MM.1S (cell line): ENCODE data around the gene TMC4.

ENCODE experiments used
- DNase-seq: peaks from one replicate; pipeline ENCODE4 v3.0.0-alpha.2; 2015
- H2AFZ ChIP-seq: fragments of 300-600 bp; sonication (generic); 2 replicates; pipeline ENCODE4 v1.6.0; 2016; ENCODE audit warnings: antibody characterized with exemption, low read length
- H3F3A ChIP-seq: fragments of 300-600 bp; sonication (generic); 2 replicates; pipeline ENCODE4 v1.6.1; 2016; ENCODE audit warnings: mild to moderate bottlenecking, antibody characterized with exemption, low read length, moderate library complexity, mixed read lengths; ENCODE audit not compliant: insufficient read depth
- H3K27ac ChIP-seq: fragments of 300-600 bp; sonication (generic); 2 replicates; pipeline ENCODE4 v1.5.1; 2016; ENCODE audit warnings: mild to moderate bottlenecking, low read length
- H3K27me3 ChIP-seq: fragments of 300-600 bp; sonication (generic); replicated peaks from 2 replicates; pipeline ENCODE4 v1.6.0; 2016; ENCODE audit warnings: low read length; ENCODE audit not compliant: insufficient read depth
- H3K36me3 ChIP-seq: fragments of 300-600 bp; sonication (generic); replicated peaks from 2 replicates; pipeline ENCODE4 v1.6.1; 2016; ENCODE audit warnings: mild to moderate bottlenecking, low read length, mixed read lengths; ENCODE audit not compliant: insufficient read depth
- H3K4me1 ChIP-seq: fragments of 300-600 bp; sonication (generic); 2 replicates; pipeline ENCODE4 v1.6.1; 2016; ENCODE audit warnings: low read length, mixed read lengths
- H3K4me2 ChIP-seq: fragments of 300-600 bp; sonication (generic); 2 replicates; pipeline ENCODE4 v1.6.0; 2016; ENCODE audit warnings: low read depth, low read length
- H3K4me3 ChIP-seq: fragments of 300-600 bp; sonication (generic); 2 replicates; pipeline ENCODE4 v1.5.1; 2016; ENCODE audit warnings: low read length, mixed read lengths
- H3K79me2 ChIP-seq: fragments of 300-600 bp; sonication (generic); 2 replicates; pipeline ENCODE4 v1.6.1; 2016; ENCODE audit warnings: mixed run types, low read length, mixed read lengths
- H3K9ac ChIP-seq: fragments of 300-600 bp; sonication (generic); 2 replicates; pipeline ENCODE4 v1.6.1; 2016; ENCODE audit warnings: low read length, mixed read lengths
- H3K9me2 ChIP-seq: fragments of 300-600 bp; sonication (generic); replicated peaks from 2 replicates; pipeline ENCODE4 v1.6.1; 2016; ENCODE audit warnings: mild to moderate bottlenecking, low read length, mixed read lengths; ENCODE audit not compliant: insufficient read depth
- H3K9me3 ChIP-seq: fragments of 300-600 bp; sonication (generic); replicated peaks from 2 replicates; pipeline ENCODE4 v1.6.1; 2016; ENCODE audit warnings: mild to moderate bottlenecking, low read length, mixed read lengths; ENCODE audit not compliant: insufficient read depth
- H4K20me1 ChIP-seq: fragments of 300-600 bp; sonication (generic); 2 replicates; pipeline ENCODE4 v1.6.1; 2016; ENCODE audit warnings: mild to moderate bottlenecking, low read length, moderate library complexity, mixed read lengths; ENCODE audit not compliant: insufficient read depth
- EZH2 ChIP-seq: fragments of 300-600 bp; sonication (generic); optimal IDR thresholded peaks from 2 replicates; pipeline ENCODE3; 2017; ENCODE audit warnings: low read depth, mild to moderate bottlenecking, antibody characterized with exemption, low read length, mixed read lengths
- EZH2phosphoT487 ChIP-seq: fragments of 300-600 bp; sonication (generic); IDR thresholded peaks from 2 replicates; pipeline ENCODE4 v1.6.1; 2018; ENCODE audit warnings: antibody characterized with exemption, low read length
- TF ChIP-seq, protein P1 (sequence below): fragments of 300-600 bp; sonication (generic); IDR thresholded peaks from 2 replicates; pipeline ENCODE4 v1.5.1; 2016; ENCODE audit warnings: antibody characterized with exemption, low read length, mixed read lengths

TMC4 gene

DNA sequence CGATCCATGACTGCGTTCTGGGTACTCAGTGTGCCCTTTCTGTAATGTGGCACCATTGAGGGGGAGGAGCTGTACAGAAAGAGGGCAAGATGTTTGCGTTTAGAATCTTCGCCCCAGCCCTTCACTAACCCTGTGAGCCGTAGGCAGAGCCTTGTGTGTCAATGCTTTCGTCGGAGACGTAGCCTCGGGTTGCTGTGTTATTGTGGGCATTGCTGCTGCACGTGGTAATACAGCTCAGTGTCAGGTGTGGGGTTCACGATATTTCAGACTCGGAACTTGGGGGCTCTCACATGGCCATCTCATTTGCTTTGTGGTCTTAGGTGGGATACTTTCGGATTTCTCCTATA, 33.8 kb upstream of the TMC4 start:
- Histone ChIP-seq H3K36me3 (peaks cover 45% of the 10 kb centered on the region), H4K20me1 (peaks cover 81% of the 10 kb centered on the region), H3K27ac (no peak overlapping the region), H3K9ac (no peak overlapping the region), H3K79me2 (peaks cover 54% of the 10 kb centered on the region), H3K27me3 (no peaks in the 10 kb centered on the region), H3F3A (peaks cover 84% of the 10 kb centered on the region), H3K4me1 (peaks cover 32% of the 10 kb centered on the region), H3K9me3 (no peaks in the 10 kb centered on the region), H3K9me2 (no peaks in the 10 kb centered on the region), H3K4me2 (no peak overlapping the region), H3K4me3 (no peak overlapping the region), H2AFZ (no peak overlapping the region)
- TF ChIP-seq EZH2: no peak
- TF ChIP-seq EZH2phosphoT487: no peak
- TF ChIP-seq, protein P1, sequence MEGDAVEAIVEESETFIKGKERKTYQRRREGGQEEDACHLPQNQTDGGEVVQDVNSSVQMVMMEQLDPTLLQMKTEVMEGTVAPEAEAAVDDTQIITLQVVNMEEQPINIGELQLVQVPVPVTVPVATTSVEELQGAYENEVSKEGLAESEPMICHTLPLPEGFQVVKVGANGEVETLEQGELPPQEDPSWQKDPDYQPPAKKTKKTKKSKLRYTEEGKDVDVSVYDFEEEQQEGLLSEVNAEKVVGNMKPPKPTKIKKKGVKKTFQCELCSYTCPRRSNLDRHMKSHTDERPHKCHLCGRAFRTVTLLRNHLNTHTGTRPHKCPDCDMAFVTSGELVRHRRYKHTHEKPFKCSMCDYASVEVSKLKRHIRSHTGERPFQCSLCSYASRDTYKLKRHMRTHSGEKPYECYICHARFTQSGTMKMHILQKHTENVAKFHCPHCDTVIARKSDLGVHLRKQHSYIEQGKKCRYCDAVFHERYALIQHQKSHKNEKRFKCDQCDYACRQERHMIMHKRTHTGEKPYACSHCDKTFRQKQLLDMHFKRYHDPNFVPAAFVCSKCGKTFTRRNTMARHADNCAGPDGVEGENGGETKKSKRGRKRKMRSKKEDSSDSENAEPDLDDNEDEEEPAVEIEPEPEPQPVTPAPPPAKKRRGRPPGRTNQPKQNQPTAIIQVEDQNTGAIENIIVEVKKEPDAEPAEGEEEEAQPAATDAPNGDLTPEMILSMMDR: no peak
- no peak for DNase-seq

- DNase-seq: no peak
- H3K4me1 ChIP-seq: peaks cover 34% of the 10 kb centered on the region
- H3K9me3 ChIP-seq: no peaks in the 10 kb centered on the region
- H2AFZ ChIP-seq: no peak overlapping the region
- peaks cover 50% of the 10 kb centered on the region for H3K36me3 ChIP-seq
- H4K20me1 ChIP-seq: peaks cover 87% of the 10 kb centered on the region
- H3K9me2 ChIP-seq: no peaks in the 10 kb centered on the region
- H3K9ac ChIP-seq: no peak overlapping the region
- no peaks in the 10 kb centered on the region for H3K27me3 ChIP-seq
- H3F3A ChIP-seq: peaks cover 90% of the 10 kb centered on the region
- H3K4me3 ChIP-seq: no peak overlapping the region
- no peak overlapping the region for H3K4me2 ChIP-seq
- no peak overlapping the region for H3K27ac ChIP-seq
- TF ChIP-seq, protein P1: no peak
- no peak for TF ChIP-seq EZH2
- no peak for TF ChIP-seq EZH2phosphoT487
- H3K79me2 ChIP-seq: peaks cover 60% of the 10 kb centered on the region
Measured at GRCh38 chr19:54206030-54206830, 33.3 kb upstream of the TMC4 start.

DNA sequence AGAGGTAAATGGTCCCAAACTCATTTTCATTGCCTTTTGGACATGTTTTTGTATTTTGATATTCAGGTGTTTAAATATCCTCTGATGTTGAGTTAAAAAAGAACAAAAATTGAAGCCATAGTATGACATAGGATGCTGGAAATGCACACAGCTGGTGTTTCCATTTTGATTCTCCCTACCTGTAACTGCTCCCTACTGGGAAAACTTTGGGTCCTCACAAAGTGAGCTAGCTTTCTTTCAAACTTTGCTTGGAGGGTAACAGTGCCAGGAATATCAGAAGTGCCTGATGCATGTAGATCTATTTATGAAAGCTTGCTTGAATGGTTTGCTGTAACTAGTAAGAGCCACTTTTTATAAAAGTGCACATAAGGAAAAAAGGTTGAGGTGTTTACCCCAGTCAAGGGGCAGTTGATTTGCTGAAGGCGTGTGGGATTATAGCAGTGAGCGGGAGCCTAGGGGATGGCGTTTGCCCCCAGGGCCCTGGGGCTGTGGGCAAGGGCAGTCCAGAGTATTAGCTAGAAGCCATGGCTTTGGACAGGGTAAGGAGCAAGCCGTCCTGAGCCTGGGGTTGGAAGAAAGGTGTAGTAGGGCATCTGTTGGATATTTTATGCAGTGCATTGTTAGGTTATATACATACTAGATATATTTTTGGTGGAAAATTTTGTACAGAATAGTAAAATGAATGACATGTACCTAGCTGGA, 32.0 kb upstream of the TMC4 start:
- H3K9me3 ChIP-seq: no peaks in the 10 kb centered on the region
- peaks cover 50% of the 10 kb centered on the region for H3K36me3 ChIP-seq
- peaks cover 84% of the 10 kb centered on the region for H4K20me1 ChIP-seq
- H3K4me2 ChIP-seq: no peak overlapping the region
- no peak for DNase-seq
- H3K4me1 ChIP-seq: peaks cover 28% of the 10 kb centered on the region
- H3F3A ChIP-seq: peaks cover 83% of the 10 kb centered on the region
- TF ChIP-seq, protein P1: no peak
- TF ChIP-seq EZH2phosphoT487 (no peak), EZH2 (no peak)
- no peak overlapping the region for H3K4me3 ChIP-seq
- H3K79me2 ChIP-seq: peaks cover 66% of the 10 kb centered on the region
- no peak overlapping the region for H3K27ac ChIP-seq
- no peak overlapping the region for H2AFZ ChIP-seq
- no peaks in the 10 kb centered on the region for H3K9me2 ChIP-seq
- H3K27me3 ChIP-seq: no peaks in the 10 kb centered on the region
- H3K9ac ChIP-seq: no peak overlapping the region
